A549 (cell line): ENCODE measurements around the gene CYB5D1. TPM values are rescaled to one million over a fixed set of nuclear protein-coding genes. Genes with fewer than 3 reads are reported as not detected.

Experiments
- ATAC-seq, 2 experiments: fragments of 200-7000 bp in 1 of 2; fragments of >200 bp in 1 of 2; cut with Nextera tagmentation in 1 of 2; cut with Tn5 transposase in 1 of 2; 3 replicates each; pipeline versions ENCODE4 v1.8.0 to v1.9.1; 2018 to 2020; ENCODE audit warnings: mild to moderate bottlenecking in 1 of 2, moderate library complexity in 1 of 2
- CTCF ChIA-PET: fragments of 300-600 bp; sonication (Branson Sonifier 250); formaldehyde crosslinking; extraction: SDS; loops from one replicate; lab custom pipeline; 2021; ENCODE audit warnings: antibody characterized with exemption, inconsistent platforms; lab: Yijun Ruan, JAX
- POLR2A ChIA-PET: fragments of 350-600 bp; formaldehyde crosslinking; extraction: SDS; loops from one replicate; lab custom pipeline; 2021; ENCODE audit warnings: antibody characterized with exemption, inconsistent platforms; lab: Yijun Ruan, JAX
- DNase-seq, 2 experiments: peaks; one replicate each; pipeline versions ENCODE4 v3.0.0 to v3.0.0-alpha.2; 2011 to 2016; ENCODE audit warnings: low read depth in 1 of 2, low spot score in 1 of 2
- FAIRE-seq: peaks from 2 replicates; lab custom pipeline; 2011; peaks lifted over from hg19 to GRCh38; lab: Jason Lieb, UNC
- H3K27ac ChIP-seq, 2 experiments: fragments of >200 bp; sonication (Bioruptor Twin); formaldehyde crosslinking; 3 replicates each; pipeline ENCODE4 v1.5.1; 2016 to 2017
- H3K4me1 ChIP-seq: fragments of >200 bp; sonication (Bioruptor Twin); formaldehyde crosslinking; 3 replicates; pipeline ENCODE4 v1.6.1; 2016
- H3K4me2 ChIP-seq: fragments of >200 bp; sonication (Bioruptor Twin); formaldehyde crosslinking; 3 replicates; pipeline ENCODE4 v1.6.1; 2016
- H3K4me3 ChIP-seq: fragments of >200 bp; sonication (Bioruptor Twin); formaldehyde crosslinking; 3 replicates; pipeline ENCODE4 v1.5.1; 2016
- H3K9me3 ChIP-seq: fragments of >200 bp; sonication (Bioruptor Twin); formaldehyde crosslinking; 3 replicates; pipeline ENCODE4 v1.6.1; 2016
- CHD2 ChIP-seq: fragments of 150-350 bp; IDR thresholded peaks from 2 replicates; pipeline ENCODE4 v1.6.1; 2014; ENCODE audit warnings: low read length; ENCODE audit not compliant: partially characterized antibody
- EP300 ChIP-seq, 2 experiments: fragments of >200 bp; sonication (Bioruptor Twin); formaldehyde crosslinking; IDR thresholded peaks; 2 replicates in 1 of 2; 3 replicates in 1 of 2; pipeline ENCODE4 v1.6.1; 2016 to 2017
- FOSB ChIP-seq: fragments of 250-450 bp; sonication (Bioruptor Pico); IDR thresholded peaks from 2 replicates; pipeline ENCODE4 v1.5.0; 2020; ENCODE audit warnings: mild to moderate bottlenecking, moderate library complexity
- FOSL2 ChIP-seq, 2 experiments: fragments of 450-650 bp in 1 of 2; fragments of >200 bp in 1 of 2; sonication (Bioruptor Twin) in 1 of 2; formaldehyde crosslinking; IDR thresholded peaks; 2 replicates each; pipeline versions ENCODE4 v1.5.0 to v1.6.1; 2016 to 2020; ENCODE audit warnings: mild to moderate bottlenecking in 1 of 2, moderate library complexity in 1 of 2
- MAFK ChIP-seq: fragments of 450-650 bp; IDR thresholded peaks from 2 replicates; pipeline ENCODE4 v1.6.1; 2014; ENCODE audit not compliant: partially characterized antibody
- NPAS2 ChIP-seq: fragments of 250-450 bp; sonication (Bioruptor Pico); IDR thresholded peaks from 2 replicates; pipeline ENCODE4 v1.8.0; 2022; ENCODE audit warnings: mild to moderate bottlenecking, moderate library complexity, borderline replicate concordance
- PBX3 ChIP-seq: IDR thresholded peaks from 2 replicates; pipeline ENCODE4 v1.6.1; 2012
- POLR2A ChIP-seq: IDR thresholded peaks from 2 replicates; pipeline ENCODE4 v1.6.1; 2012; ENCODE audit warnings: mild to moderate bottlenecking, low read length
- REST ChIP-seq: fragments of 200-600 bp; sonication (generic); IDR thresholded peaks from 2 replicates; pipeline ENCODE4 v1.6.1; 2016; ENCODE audit warnings: antibody characterized with exemption, mild to moderate bottlenecking, moderate library complexity
- RNF2 ChIP-seq: fragments of 200-600 bp; sonication (generic); IDR thresholded peaks from 2 replicates; pipeline ENCODE4 v1.6.1; 2016; ENCODE audit warnings: low read depth, mild to moderate bottlenecking, antibody characterized with exemption, moderate library complexity, borderline replicate concordance
- USF2 ChIP-seq: fragments of 450-650 bp; IDR thresholded peaks from 2 replicates; pipeline ENCODE4 v1.6.1; 2014; ENCODE audit warnings: antibody characterized with exemption
- WGBS: methylation state at CpG from one replicate; pipeline ENCODE4 v1.1.6; 2017; ENCODE audit errors: missing lambda C conversion rate; 5-methylcytosine and 5-hydroxymethylcytosine counted together
- polyA plus RNA-seq, 4 experiments: library from polyadenylated mRNA; depleted of rRNA in 3 of 4; stranded (reverse); fragments of >200 nt; fragmentation: RNase III in 1 of 4; extraction: RNeasy Plus Mini Kit Qiagen cat#74134 plus additional on column Dnase treatment in 1 of 4; gene quantifications; 2 replicates in 3 of 4; 3 replicates in 1 of 4; pipeline ENCODE4 v1.2.3, GENCODE V29; 2011 to 2017
- TF ChIP-seq, protein P1 (sequence below): IDR thresholded peaks from 2 replicates; pipeline ENCODE4 v1.6.1; 2012; ENCODE audit warnings: low read depth, borderline replicate concordance

CYB5D1 gene
- polyA plus RNA-seq, 2 of the 4 experiments (the other 2 are of a cell fraction), result 20.4 to 28.2 TPM

- ATAC-seq (peak; percentile 70 to 78), FAIRE-seq (no peak), DNase-seq (peak; percentile 47 to 67)
- Histone ChIP-seq H3K9me3 (no peaks in the 10 kb centered on the region), H3K27ac (no peak overlapping the region), H3K4me2 (no peak overlapping the region), H3K4me3 (no peak overlapping the region), H3K4me1 (no peaks in the 10 kb centered on the region; the same call in 2 of the 3 replicates)
- TF ChIP-seq FOSL2 (IDR thresholded peaks at IDR 0.05) (no peak), FOSL2 (CRISPR knock-in tag; IDR thresholded peaks at IDR 0.05) (0 out of 2 replicates have a peak, but pooled peaks have one; percentile 4), CHD2 (no peak), FOSB (CRISPR knock-in tag) (no peak), MAFK (peak; percentile 18)
- CTCF ChIA-PET, result interaction anchor here (0.6 to 24.7 kb wide), 24 partner anchors 9 to 336 kb away, joined by 3 to 677 read pairs (median 4); partner anchors contain the start of genes CYB5D1, DNAH2, KDM6B and NAA38
- WGBS, result 41% methylated on average over 12 of the region's 12 CpGs
- POLR2A ChIA-PET, result interaction anchor here (0.7 to 1.1 kb wide), 4 partner anchors 11 to 32 kb away, joined by 3 to 5 read pairs (median 4); partner anchors contain the start of gene NAA38
Measured at GRCh38 chr17:7825206-7825990, 32.4 kb upstream of the CYB5D1 start.

- ATAC-seq (no peak), FAIRE-seq (no peak)
Measured at GRCh38 chr17:7830616-7831015, 27.2 kb upstream of the CYB5D1 start.

More at GRCh38 chr17:7830616-7831015, 27.2 kb upstream of the CYB5D1 start:
- ChIA-PET CTCF (interaction anchor here (0.6 to 25.1 kb wide), 9 partner anchors 1 to 562 kb away, joined by 3 to 677 read pairs (median 15); partner anchors contain the start of genes CNTROB, KDM6B and TRAPPC1), POLR2A (no interaction called here)
- WGBS, result 64% methylated on average over 5 of the region's 8 CpGs
- Histone ChIP-seq H3K4me3 (no peak overlapping the region), H3K9me3 (no peaks in the 10 kb centered on the region), H3K4me1 (peaks cover 4% of the 10 kb centered on the region), H3K27ac (no peak overlapping the region), H3K4me2 (no peak overlapping the region)
- no peak for DNase-seq
- no peak for TF ChIP-seq NPAS2 (CRISPR knock-in tag)
- TF ChIP-seq REST, result no peak
- no peak for TF ChIP-seq RNF2
- no peak for TF ChIP-seq USF2
- TF ChIP-seq, protein P1, sequence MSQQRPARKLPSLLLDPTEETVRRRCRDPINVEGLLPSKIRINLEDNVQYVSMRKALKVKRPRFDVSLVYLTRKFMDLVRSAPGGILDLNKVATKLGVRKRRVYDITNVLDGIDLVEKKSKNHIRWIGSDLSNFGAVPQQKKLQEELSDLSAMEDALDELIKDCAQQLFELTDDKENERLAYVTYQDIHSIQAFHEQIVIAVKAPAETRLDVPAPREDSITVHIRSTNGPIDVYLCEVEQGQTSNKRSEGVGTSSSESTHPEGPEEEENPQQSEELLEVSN, result no peak
- TF ChIP-seq POLR2A, result no peak
- no peak for TF ChIP-seq EP300 (IDR thresholded peaks at IDR 0.05)
- no peak for TF ChIP-seq PBX3
- no peak for TF ChIP-seq FOSB (CRISPR knock-in tag)
